GM19438 (cell line): ENCODE results near the gene CAPZB.

Experiments used
- ATAC-seq: cut with Tn5 transposase; IDR thresholded peaks from one replicate; pipeline ENCODE4 v1.9.1; 2021; ENCODE audit warnings: low read depth; ENCODE audit not compliant: unreplicated experiment

The CAPZB gene

GRCh38 chr1:19356266-19356665 is 129.1 kb downstream of the CAPZB start:
- ATAC-seq: no peak

DNA sequence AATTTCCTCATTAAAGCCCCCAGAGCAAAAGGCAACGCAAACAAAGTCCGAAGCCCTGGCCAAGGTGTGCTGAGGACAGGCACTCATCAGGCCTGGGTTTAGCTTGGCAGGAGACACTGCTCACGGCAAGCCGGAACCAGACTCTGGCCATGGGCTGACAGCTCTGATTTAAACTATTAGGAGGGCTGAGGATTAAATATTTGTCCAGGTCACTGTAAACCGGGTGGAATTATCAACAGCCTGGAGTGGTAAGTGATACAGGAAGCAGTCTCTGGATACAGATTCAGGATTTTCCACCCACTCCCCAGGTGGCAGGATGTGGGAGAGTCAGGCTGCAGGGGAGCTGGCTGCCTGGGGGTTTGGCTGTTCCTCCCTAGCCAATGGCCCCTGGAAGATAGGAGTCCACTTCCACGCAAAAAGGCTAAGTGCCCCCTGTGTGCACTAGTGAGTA is 130.8 kb downstream of the CAPZB start:
- ATAC-seq: no peak

DNA sequence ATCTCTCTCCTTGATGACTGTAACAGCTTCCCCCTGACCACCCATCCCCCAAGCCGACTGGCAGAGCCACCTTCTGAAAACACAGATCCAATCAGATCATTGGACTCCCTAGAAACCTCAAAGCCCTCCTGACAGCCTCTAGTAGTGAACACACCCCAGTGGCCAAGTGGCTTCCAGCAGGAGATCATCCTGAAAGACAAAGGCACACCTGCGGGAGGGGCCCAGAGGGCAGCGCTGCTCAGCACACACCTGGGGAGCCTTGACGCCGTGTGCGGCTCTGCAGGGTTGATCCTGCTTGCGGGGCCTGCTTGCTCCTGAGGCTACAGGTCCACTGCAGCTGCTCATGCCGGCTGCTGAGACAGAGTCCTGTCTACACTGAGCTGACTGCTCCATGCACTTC is 131.7 kb downstream of the CAPZB start:
- ATAC-seq: no peak

GRCh38 chr1:19352839-19353238 is 132.5 kb downstream of the CAPZB start:
- no peak for ATAC-seq

DNA sequence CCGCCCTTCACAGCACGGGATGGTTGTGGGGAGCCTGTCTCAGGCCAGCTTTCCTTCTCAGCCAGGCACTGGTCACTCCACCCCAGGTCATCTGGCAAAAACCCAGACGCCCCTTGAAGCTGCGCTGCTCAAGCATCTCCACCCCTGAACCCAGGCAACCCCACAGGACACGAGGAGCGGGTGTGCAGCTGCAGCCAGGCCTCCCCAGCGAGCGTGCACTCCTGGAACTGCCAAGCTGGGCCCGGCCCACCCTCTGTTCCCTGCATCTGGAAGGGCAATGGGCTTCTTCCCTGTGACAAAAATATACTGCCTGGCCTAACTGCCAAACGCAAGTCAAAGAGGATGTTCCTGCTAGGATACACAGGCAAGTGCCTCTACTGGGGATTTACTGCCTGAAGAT is 133.5 kb downstream of the CAPZB start:
- ATAC-seq: no peak

DNA sequence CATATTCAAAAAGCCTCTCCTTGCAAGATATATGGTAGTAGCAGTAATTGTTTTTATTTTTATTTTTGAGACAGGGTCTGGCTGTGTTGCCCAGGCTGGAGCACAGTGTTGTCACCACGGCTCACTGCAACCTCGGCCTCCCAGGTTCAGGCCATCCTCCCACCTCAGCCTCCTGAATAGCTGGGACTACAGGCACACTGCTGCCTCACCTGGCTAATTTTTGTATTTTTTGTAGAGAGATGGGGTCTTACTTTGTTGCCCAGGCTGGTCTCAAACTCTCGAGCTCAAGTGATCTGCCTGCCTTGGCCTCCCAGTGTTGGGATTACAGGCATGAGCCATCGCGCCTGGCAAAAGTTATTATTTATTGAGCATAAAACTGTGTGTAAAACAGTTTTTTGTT is 134.8 kb downstream of the CAPZB start:
- no peak for ATAC-seq

- ATAC-seq: no peak
These were observed 135.3 kb downstream of the CAPZB start for GRCh38 chr1:19349999-19350398.

- ATAC-seq: no peak
These were observed 136.7 kb downstream of the CAPZB start for GRCh38 chr1:19348441-19349198.

- no peak for ATAC-seq
These were observed 137.7 kb downstream of the CAPZB start for GRCh38 chr1:19347533-19348172.

- no peak for ATAC-seq
These were observed 139.3 kb downstream of the CAPZB start for GRCh38 chr1:19346026-19346425.

GRCh38 chr1:19345391-19345790 is 139.9 kb downstream of the CAPZB start:
- ATAC-seq: no peak

GRCh38 chr1:19344831-19345230 is 140.5 kb downstream of the CAPZB start:
- no peak for ATAC-seq

DNA sequence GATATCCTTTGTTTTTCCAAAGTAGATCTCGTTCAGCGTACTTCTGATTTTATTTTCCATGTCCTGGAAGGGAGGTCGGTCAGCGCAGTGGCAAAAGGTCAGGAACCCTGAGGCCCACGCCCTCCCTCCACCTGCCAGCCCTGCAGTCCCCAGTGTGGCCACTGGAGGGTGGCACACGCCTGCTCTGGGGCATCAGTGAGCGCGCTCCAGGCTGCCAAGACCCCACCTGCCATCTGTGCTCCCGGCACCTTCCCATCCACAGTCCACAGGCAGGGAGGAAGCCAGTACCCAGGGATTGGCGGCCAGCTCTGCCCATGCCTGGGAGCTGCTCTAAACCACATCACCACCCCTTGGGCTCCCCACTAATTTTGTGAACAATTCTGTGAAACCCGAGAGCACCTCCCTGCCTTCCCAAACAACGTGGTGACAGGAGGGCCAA is 140.9 kb downstream of the CAPZB start:
- no peak for ATAC-seq

DNA sequence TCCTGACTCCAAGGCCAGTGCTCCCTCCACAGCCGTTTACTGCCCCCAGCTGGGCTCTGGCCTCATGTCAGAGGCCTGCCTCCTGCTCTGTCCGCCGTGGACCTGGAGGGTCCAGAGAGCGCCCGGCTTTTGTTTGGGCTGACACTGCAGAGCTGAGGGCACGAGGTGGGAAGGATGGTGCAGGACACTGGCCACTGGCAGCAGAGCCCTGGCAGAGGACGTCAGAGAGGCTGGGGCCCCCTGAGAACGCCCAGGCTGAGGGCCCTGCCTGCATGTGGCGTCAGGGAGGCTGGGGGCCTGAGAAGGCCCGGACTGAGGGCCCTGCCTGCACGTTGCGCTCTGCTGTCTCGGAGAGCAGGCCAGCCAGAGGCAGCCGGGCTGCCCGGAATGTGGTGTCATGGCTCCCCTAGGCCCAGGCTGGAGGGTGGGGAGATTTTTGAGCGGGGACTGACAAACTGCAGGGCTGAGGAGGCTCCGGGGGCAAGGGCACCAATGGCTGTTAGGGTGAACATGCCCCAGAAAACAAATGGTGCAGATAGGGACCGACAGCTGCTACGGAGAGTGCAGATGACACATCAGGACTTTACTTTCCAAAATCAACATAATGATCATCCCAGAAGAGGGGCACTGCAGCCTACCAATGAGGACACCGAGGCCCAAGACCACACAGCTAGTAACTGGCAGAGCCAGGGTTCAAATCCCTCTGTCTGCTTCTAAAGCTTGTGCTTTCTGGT is 141.6 kb downstream of the CAPZB start:
- no peak for ATAC-seq

DNA sequence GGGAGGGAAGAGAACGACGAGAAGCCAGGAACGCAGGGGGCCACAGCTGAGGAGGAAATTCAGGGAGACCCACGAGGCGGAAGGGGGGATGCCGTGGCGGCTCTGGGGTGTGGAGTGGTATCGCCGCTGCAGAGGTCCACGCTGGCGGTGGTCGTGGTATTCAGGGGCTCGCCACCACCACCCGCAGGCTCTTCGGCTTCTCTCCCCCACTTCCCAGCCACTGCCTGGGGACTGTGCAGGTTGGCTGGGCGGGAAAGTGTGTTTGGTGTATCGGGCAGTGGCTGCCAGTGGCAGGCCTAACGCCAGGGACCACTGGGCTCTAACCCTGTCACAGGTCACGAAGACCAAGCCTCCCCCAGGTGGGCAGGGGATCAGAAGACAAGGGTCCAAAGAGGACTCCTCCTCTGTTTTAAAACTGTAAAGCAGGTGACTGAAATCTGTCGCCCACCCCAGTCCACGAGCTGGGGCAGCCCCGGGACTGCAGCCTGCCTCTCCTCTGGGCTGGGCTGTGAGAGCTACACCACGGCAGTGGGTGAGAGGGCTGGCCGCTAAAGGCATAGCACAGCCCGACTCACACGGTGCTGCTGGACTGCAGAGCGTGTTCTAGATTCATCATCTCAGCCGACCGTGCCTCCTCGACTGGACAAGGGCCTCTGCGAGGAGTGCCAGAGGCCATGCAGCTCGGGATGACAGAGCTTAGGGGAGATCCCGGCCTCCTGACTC is 142.3 kb downstream of the CAPZB start:
- ATAC-seq: no peak

DNA sequence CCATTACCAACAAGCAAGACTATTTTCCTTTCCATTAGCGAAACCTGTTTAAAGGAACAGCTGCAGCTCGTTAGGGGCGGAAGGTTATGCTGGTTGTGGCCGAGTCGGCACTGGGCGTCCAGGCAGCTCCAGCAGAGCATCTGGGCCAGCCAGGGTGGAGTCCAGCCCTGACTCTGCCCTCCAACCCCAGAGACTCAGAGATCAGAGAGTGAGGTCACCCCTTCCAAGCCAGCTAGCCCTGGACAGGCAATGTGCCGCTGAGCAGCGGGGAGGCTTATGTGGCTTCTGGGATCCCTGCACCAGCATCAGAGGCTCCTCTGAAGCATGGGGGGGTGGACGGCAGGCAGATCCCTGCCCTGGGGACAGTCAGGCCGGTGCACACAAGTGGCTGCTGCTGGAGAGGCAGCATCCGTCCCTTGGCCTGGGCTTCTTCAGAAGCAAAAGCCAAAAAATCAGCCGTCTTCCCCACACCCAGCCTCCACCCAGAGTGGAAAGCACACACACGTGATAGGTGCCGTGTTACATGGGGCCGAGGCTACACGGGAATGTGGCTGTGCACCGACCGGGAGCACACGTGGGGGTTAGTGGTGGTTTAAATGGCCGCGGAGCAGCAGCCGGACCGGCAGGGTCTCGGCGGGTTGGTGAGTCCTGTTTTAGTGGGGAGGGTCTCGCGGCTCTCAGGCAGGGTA is 143.1 kb downstream of the CAPZB start:
- ATAC-seq: no peak

DNA sequence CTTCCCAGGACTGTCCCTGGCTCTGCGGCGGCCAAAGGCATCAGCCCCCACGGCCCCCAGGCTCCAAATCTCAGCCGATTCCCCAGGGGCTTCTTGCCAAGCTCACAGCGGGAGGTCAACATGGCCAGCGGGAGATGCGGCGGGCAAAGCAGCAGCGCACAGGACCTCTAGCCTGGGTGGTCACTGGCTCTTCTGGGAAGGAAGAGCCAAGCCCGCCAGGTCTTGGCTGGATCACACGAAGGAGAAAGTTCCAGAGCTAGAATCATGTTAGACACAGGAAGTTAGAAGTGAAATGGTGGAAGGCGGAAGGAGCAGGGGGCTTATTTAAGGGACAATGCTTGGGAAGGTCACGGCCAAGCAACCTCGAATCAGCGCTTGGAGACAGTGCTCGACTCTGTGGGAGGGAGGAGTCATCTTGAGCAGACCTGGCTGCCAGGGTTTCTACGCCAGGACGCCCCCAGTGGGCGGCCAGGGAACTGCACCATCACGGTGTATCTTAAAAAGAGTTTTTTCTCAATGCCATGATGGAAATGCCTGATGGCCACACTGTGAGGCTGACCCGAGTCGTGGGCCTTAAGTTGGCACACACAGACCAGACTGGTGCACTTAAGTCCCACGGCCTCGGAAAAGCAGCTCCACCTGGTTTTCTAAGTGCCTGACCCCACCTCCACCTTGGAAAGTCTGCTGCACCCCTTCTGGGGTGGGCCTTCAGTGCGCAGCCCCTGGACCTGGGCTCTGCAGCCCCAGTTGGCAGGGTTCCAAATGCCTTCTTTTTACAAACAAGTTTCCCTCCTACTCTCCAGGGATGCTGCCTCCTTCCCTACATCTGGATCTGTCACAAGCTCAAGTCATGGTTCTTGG is 143.9 kb downstream of the CAPZB start:
- no peak for ATAC-seq

GRCh38 chr1:19340387-19340937 is 144.9 kb downstream of the CAPZB start:
- no peak for ATAC-seq

GRCh38 chr1:19339214-19339861 is 146.0 kb downstream of the CAPZB start:
- no peak for ATAC-seq
